Daoy (cell line): ENCODE measurements around the gene KCNK3. TPM values are rescaled to one million over a fixed set of nuclear protein-coding genes. Genes with fewer than 3 reads are reported as not detected.

Source experiments
- DNase-seq: peaks from one replicate; pipeline ENCODE4 v3.0.0-alpha.2; 2015; ENCODE audit warnings: low read depth
- total RNA-seq: library from RNA; depleted of rRNA; stranded (reverse); fragments of >200 nt; shearing (Covaris generic); gene quantifications from 2 replicates; pipeline ENCODE4 v1.2.3, GENCODE V29; 2014

The KCNK3 gene
- total RNA-seq, 1 experiment from 2014 or later: 0.80 TPM

GRCh38 chr2:26687801-26688200, 4.7 kb upstream of the KCNK3 start:
- DNase-seq: no peak

- no peak for DNase-seq
These were observed 1.4 kb upstream of the KCNK3 start for GRCh38 chr2:26691161-26691560.

- no peak for DNase-seq
These were observed 642 bp upstream of the KCNK3 start for GRCh38 chr2:26691881-26692278.

- DNase-seq: peak; percentile 57
These were observed 651 bp downstream of the KCNK3 start for GRCh38 chr2:26692897-26693849.

GRCh38 chr2:26694001-26694400, 1.5 kb downstream of the KCNK3 start:
- DNase-seq: no peak

- peak; percentile 97 for DNase-seq
These were observed 3.9 kb downstream of the KCNK3 start for GRCh38 chr2:26696351-26696816.

GRCh38 chr2:26697425-26697824, 4.9 kb downstream of the KCNK3 start:
- no peak for DNase-seq

- no peak for DNase-seq
These were observed 6.8 kb downstream of the KCNK3 start for GRCh38 chr2:26699295-26699694.

- no peak for DNase-seq
These were observed 7.6 kb downstream of the KCNK3 start for GRCh38 chr2:26700078-26700477.

GRCh38 chr2:26701596-26701995, 9.1 kb downstream of the KCNK3 start:
- no peak for DNase-seq

GRCh38 chr2:26702025-26702424, 9.5 kb downstream of the KCNK3 start:
- DNase-seq: no peak

GRCh38 chr2:26704441-26704977, 12.0 kb downstream of the KCNK3 start:
- DNase-seq: peak; percentile 72

GRCh38 chr2:26705126-26705525, 12.6 kb downstream of the KCNK3 start:
- no peak for DNase-seq

GRCh38 chr2:26706093-26706492, 13.6 kb downstream of the KCNK3 start:
- DNase-seq: no peak

- no peak for DNase-seq
These were observed 14.3 kb downstream of the KCNK3 start for GRCh38 chr2:26706616-26707473.

- DNase-seq: no peak
These were observed 15.2 kb downstream of the KCNK3 start for GRCh38 chr2:26707747-26708146.

- DNase-seq: no peak
These were observed 15.9 kb downstream of the KCNK3 start for GRCh38 chr2:26708457-26708856.

- no peak for DNase-seq
These were observed 17.0 kb downstream of the KCNK3 start for GRCh38 chr2:26709323-26710110.

GRCh38 chr2:26710145-26710544, 17.6 kb downstream of the KCNK3 start:
- no peak for DNase-seq

- DNase-seq: no peak
These were observed 18.4 kb downstream of the KCNK3 start for GRCh38 chr2:26710743-26711456.
